HG03439 (cell line): ENCODE measurements around the gene UGT1A10.
"Not testable (repeated sequence)": the region's sequence is repeated elsewhere in the genome, so short reads cannot be mapped to it uniquely, and the experiment has no call there.

Experiments used
- ATAC-seq: cut with Tn5 transposase; IDR thresholded peaks from one replicate; pipeline ENCODE4 v1.9.1; 2021; ENCODE audit warnings: mild to moderate bottlenecking, moderate library complexity; ENCODE audit not compliant: unreplicated experiment

UGT1A10 gene

DNA sequence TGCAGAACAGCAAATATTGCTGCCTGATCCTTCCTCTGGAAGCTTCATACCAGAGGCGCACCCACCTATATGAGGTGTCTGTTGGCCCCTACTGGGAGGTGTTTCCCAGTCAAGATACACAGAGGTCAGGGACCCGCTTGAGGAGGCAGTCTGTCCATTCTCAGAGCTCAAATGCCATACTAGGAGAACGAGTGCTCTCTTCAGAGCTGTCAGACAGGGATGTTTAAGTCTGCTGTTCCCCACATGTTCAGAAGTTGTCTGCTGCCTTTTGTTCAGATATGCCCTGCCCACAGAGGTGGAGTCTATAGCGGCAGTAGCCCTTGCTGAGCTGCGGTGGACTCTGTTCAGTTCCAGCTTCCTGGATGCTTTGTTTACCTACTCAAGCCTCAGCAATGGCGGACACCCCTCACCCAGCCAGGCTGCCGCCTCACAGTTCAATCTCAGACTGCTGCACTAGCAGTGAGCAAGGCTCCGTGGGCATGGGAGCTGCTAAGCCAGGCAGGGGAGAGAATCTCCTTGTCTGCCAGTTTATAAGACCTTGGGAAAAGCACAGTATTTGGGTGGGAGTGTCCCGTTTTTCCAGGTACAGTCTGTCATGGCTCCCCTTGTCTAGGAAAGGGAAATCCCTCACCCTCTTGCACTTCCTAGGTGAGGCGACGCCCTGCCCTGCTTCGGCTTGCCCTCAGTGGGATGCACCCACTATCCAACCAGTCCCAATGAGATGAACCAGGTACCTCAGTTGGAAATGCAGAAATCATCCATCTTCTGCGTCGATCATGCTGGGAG, 100.8 kb downstream of the UGT1A10 start:
- not testable (repeated sequence) for ATAC-seq

- no peak for ATAC-seq
Measured at GRCh38 chr2:233740870-233741269, 104.6 kb downstream of the UGT1A10 start.

DNA sequence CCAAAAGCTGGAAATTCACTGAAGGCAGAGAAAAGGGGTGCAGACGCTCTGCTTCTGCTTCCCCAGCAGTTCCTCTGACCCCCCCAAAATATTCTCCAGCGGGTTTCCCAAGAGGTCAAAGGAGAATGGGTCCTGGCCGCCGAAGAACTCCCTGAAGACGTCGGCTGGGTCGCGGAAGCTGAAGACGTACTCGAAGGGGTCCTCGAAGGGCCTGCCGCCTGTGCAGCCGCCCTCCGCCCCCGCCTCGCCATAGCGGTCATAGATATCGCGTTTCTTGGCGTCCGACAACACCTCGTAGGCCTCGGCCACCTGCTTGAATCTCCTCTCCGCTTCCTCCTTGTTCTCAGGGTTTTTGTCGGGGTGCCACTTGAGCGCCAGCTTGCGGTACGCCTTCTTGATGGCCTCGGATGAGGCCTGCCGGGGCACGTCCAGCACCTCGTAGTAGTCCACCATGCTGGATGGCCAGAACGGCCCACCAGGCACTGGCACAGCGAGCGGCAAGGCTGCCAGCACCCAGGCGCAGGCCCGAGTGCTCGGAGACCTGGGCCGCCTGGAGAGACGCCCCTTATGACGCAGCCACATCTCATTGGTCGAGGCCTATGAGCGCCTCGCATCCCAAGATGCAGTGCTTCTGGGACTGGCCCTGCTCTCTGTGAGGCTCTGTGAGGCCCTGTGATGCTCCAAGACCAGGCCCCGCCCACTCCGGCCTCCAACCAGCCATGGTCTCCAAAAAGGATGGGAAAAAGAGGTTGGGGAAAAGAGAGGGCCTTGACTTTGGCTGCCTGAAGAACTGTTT, 107.4 kb downstream of the UGT1A10 start:
- no peak for ATAC-seq

GRCh38 chr2:233745073-233745755, 109.0 kb downstream of the UGT1A10 start:
- ATAC-seq = no peak

- ATAC-seq = not testable (repeated sequence)
Measured at GRCh38 chr2:233745838-233746237, 109.6 kb downstream of the UGT1A10 start.

DNA sequence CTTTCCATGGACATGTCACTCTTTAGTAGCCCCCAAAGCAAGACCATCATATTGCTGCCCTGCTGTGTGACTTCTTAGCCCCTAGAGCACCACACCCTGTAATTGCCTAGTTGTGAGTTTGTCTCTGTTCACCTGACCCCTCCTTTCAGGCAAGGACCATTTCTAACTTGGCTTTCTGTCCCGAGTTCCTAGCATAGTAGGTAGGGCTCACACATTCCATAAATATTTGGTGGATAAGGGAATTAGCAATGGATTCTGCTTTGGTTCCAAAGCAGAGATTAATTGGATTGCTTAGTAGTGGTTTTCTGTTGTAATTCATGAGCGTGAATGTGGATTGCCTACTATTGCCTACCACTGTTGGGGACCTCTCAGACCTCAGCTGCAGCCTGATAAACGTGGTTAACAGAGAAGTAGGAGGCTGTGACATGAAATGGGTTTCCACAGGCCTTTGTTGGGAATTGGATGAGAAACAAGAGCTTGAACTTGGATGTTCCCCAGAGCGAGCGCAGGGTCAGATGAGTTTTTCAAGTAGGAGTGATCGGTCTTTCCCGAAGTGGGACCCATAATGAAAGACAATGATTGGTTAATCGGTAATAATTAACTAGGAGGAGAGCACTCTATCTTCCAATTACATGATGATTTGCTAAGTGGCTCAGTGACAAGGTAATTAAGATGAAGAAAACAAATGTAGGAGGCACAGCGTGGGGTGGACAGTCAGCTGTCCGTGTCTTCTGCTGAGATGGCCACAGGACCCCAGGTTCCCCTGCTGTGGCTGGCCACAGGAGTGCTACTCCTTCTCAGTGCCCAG, 110.4 kb downstream of the UGT1A10 start:
- no peak for ATAC-seq

DNA sequence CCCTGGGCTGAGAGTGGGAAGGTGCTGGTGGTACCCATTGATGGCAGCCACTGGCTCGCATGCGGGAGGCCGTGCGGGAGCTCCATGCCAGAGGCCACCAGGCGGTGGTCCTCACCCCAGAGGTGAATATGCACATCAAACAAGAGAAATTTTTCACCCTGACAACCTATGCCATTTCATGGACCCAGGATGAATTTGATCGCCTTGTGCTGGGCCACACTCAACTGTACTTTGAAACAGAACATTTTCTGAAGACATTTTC, 111.0 kb downstream of the UGT1A10 start:
- no peak for ATAC-seq

GRCh38 chr2:233750689-233751088, 114.4 kb downstream of the UGT1A10 start:
- not testable (repeated sequence) for ATAC-seq

DNA sequence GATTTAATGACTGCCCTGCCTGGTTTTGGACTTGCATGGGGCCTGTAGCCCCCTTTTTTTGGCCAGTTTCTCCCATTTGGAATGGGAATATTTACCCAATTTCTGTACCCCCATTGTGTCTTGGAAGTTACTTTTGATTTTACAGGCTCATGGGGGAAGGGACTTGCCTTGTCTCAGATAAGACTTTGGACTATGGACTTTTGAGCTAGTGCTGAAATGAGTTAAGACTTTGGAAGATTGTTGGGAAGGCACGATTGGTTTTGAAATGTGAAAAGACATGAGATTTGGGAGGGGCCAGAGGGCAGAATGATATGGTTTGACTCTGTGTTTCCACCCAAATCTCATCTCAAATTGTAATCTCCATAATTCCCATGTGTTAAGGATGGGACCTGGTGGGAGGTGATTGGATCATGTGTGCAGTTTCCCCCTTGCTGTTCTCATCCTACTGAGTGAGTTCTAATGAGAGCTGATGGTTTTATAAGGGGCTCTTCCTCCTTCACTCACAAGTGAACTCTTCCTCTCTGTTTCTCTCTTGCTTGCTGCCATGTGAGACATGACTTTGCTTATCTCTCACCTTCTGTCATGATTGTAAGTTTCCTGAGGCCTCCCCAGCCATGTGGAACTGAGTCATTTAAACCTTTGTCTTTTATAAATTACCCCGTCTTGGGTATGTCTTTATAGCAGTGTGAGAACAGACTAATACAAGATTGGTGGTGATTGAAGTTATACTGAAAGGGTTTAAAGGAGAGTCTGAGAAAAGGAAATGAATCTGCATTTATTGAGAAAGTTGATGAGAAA, 115.2 kb downstream of the UGT1A10 start:
- ATAC-seq = not testable (repeated sequence)

DNA sequence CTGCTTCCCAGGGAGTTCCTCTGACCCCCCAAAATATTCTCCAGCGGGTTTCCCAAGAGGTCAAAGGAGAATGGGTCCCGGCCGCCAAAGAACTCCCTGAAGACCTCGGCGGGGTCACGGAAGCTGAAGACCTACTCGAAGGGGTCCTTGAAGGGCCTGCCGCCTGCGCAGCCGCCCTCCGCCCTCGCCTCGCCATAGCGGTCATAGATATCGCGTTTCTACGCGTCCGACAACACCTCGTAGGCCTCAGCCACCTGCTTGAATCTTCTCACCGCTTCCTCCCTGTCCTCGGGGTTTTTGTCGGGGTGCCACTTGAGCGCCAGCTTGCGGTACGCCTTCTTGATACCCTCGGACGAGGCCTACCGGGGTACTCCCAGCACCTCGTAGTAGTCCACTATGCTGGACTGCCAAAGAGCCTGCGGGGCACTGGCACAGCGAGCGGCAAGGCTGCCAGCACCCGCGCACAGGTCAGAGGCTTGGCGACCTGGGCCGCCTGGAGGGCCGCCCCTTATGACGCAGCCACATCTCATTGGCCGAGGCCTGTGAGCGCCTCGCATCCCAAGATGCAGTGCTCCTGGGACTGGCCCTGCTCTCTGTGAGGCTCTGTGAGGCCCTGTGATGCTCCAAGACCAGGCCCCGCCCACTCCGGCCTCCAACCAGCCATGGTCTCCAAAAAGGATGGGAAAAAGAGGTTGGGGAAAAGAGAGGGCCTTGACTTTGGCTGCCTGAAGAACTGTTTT, 118.8 kb downstream of the UGT1A10 start:
- ATAC-seq = no peak

- no peak for ATAC-seq
Measured at GRCh38 chr2:233756429-233757081, 120.3 kb downstream of the UGT1A10 start.

GRCh38 chr2:233758141-233758540, 121.9 kb downstream of the UGT1A10 start:
- no peak for ATAC-seq

DNA sequence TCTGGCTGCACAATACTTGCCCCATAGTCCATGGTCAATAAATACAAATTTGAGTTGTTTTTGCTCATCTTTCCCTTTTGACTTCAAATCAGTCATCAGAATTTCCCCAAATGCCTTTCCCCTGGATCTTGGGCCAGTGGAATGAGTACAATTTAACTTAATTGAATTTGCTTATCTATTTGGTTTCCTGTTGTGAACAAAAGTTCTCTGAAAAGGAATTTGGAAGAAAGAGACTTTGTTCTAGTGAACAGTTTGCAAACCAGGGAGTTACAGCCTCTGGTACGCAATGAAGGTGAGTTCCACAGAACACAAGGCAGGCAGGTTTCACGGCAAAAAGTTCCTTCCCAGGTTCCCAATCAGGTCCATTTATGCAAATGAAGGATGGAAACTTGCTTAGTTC, 122.6 kb downstream of the UGT1A10 start:
- ATAC-seq = no peak

GRCh38 chr2:233760043-233760442, 123.8 kb downstream of the UGT1A10 start, which contains the start of gene UGT1A1:
Gene UGT1A1, plus strand, starts transcription at chr2:233760270. Its CDS starts 18 bp downstream, at chr2:233760288.
- ATAC-seq = no peak

- ATAC-seq = no peak
Measured at GRCh38 chr2:233761040-233761769, 125.0 kb downstream of the UGT1A10 start.

GRCh38 chr2:233764264-233764663, 128.0 kb downstream of the UGT1A10 start:
- ATAC-seq = no peak

DNA sequence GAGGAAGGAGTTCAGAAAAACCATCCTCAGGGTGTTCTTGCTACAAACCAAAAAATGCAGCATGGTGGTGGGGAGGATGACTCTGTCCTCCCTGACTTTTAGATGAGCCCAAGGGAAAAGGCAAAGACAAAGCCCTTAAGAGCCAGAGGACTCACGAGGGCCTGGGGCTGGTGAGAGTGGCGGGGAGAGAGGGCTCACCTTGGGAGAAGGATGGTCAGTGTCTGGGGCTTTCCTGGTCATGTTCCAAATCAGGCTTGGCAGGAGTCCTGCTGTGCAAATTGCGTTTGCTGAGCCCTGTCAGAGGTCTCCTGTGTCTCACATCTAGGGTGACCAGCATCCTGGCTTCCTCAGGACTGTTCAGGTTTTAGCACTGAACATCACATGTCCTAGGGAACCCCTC, 128.5 kb downstream of the UGT1A10 start:
- ATAC-seq = no peak

DNA sequence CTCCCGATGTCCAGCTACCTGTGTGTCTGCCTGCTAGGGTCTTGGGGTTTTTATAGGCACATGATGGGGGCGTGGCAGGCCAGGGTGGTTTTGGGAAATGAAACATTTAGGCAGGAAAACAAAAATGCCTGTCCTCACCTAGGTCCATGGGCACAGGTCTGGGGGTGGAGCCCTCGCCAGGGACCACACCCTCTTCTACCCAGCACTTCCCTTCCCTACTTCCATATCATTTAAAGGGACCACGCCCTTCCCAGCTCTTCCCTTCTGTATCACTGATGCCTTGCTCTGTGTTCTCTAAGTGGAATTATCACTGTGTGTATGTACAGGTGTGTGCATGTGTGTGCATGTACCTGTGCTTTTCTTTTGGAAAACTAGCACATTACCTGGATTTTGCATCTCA, 130.2 kb downstream of the UGT1A10 start:
- ATAC-seq = no peak
